Endodermal cell (in vitro differentiated cells): ENCODE results near the gene SLC2A6. TPM values are rescaled to one million over a fixed set of nuclear protein-coding genes. Genes with fewer than 3 reads are reported as not detected.

ENCODE experiments used
- DNase-seq: peaks from one replicate; pipeline ENCODE4 v3.0.0-alpha.2; 2017
- H3K27ac ChIP-seq: 2 replicates; pipeline ENCODE4 v1.5.1; 2013; ENCODE audit warnings: mild to moderate bottlenecking, low read depth, low read length, moderate library complexity
- H3K27me3 ChIP-seq: 2 replicates; pipeline ENCODE4 v1.6.1; 2013; ENCODE audit warnings: mild to moderate bottlenecking, low read length, moderate library complexity; ENCODE audit not compliant: insufficient read depth, control insufficient read depth, poor library complexity, severe bottlenecking
- H3K36me3 ChIP-seq: 2 replicates; pipeline ENCODE4 v1.7.0; 2013; ENCODE audit warnings: mild to moderate bottlenecking, low read length, moderate library complexity; ENCODE audit not compliant: control insufficient read depth, insufficient read depth
- H3K4me1 ChIP-seq: one replicate; pipeline ENCODE4 v1.7.0; 2013; ENCODE audit warnings: low read length; ENCODE audit not compliant: control insufficient read depth, insufficient read depth
- H3K4me3 ChIP-seq: 2 replicates; pipeline ENCODE4 v1.5.1; 2013; ENCODE audit warnings: mild to moderate bottlenecking, low read length, moderate library complexity
- H3K9ac ChIP-seq: 2 replicates; pipeline ENCODE4 v1.6.1; 2013; ENCODE audit warnings: mild to moderate bottlenecking, low read length, moderate library complexity; ENCODE audit not compliant: poor library complexity, severe bottlenecking; ENCODE audit errors: extremely low read depth
- H3K9me3 ChIP-seq: 2 replicates; pipeline ENCODE4 v1.6.1; 2013; ENCODE audit warnings: mild to moderate bottlenecking, low read length, moderate library complexity; ENCODE audit not compliant: control insufficient read depth
- H3K27ac Mint-ChIP-seq: 2 replicates; pipeline ENCODE4 v1.8.0; 2020; ENCODE audit warnings: mixed read lengths
- H3K27me3 Mint-ChIP-seq: 2 replicates; pipeline ENCODE4 v1.8.0; 2021; ENCODE audit warnings: mild to moderate bottlenecking, mixed read lengths; ENCODE audit not compliant: insufficient read depth
- H3K36me3 Mint-ChIP-seq: 2 replicates; pipeline ENCODE4 v1.8.0; 2020; ENCODE audit warnings: low read depth, mixed read lengths
- H3K4me1 Mint-ChIP-seq: 2 replicates; pipeline ENCODE4 v1.8.0; 2020; ENCODE audit warnings: mixed read lengths
- H3K4me3 Mint-ChIP-seq: 2 replicates; pipeline ENCODE4 v1.8.0; 2020; ENCODE audit warnings: mild to moderate bottlenecking, moderate library complexity, mixed read lengths
- H3K9me3 Mint-ChIP-seq: 2 replicates; pipeline ENCODE4 v1.8.0; 2020; ENCODE audit warnings: mild to moderate bottlenecking, mixed read lengths
- WGBS, 2 experiments: methylation state at CpG; one replicate each; pipeline versions ENCODE4 v1.1.5 to v1.1.7; 2013; ENCODE audit warnings: missing lambda C conversion rate in 2 of 2, mixed read lengths in 1 of 2; ENCODE audit not compliant: insufficient coverage in 1 of 2, insufficient read length in 1 of 2; 5-methylcytosine and 5-hydroxymethylcytosine counted together
- long read RNA-seq, 4 experiments: library from polyadenylated mRNA in 2 of 4; library from RNA in 1 of 4; library from capped mRNA in 1 of 4; stranded (forward) in 3 of 4; unstranded in 1 of 4; transcript quantifications; one replicate each; pipeline ENCODE4 v2.0.0, GENCODE V29; 2020 to 2021; ENCODE audit warnings: inconsistent platforms in 1 of 4
- polyA plus RNA-seq, 2 experiments: library from polyadenylated mRNA; stranded (reverse); fragments of 50-300 nt; gene quantifications; one replicate each; pipeline ENCODE4 v1.2.3, GENCODE V29; 2013
- total RNA-seq, 2 donors: library from RNA; stranded (reverse); fragmentation: NEBNext Ultra II Directional in 1 of 2; extraction: Animal tissue kit (Norgen Biotek cat#: 25700) in 1 of 2; gene quantifications; 2 replicates in 1 of 2; 3 replicates in 1 of 2; pipeline ENCODE4 v1.2.1, GENCODE V29; 2021
- TF ChIP-seq, protein P1 (sequence below): fragments of 200-600 bp; sonication (generic); conservative IDR thresholded peaks from 2 replicates; pipeline ENCODE4 v1.5.0; 2021; ENCODE audit warnings: antibody characterized with exemption, mild to moderate bottlenecking

Gene SLC2A6, protein sequence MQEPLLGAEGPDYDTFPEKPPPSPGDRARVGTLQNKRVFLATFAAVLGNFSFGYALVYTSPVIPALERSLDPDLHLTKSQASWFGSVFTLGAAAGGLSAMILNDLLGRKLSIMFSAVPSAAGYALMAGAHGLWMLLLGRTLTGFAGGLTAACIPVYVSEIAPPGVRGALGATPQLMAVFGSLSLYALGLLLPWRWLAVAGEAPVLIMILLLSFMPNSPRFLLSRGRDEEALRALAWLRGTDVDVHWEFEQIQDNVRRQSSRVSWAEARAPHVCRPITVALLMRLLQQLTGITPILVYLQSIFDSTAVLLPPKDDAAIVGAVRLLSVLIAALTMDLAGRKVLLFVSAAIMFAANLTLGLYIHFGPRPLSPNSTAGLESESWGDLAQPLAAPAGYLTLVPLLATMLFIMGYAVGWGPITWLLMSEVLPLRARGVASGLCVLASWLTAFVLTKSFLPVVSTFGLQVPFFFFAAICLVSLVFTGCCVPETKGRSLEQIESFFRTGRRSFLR
- total RNA-seq = 10 to 100 TPM; 11.6 to 17.7 TPM
- polyA plus RNA-seq (2013, experiment 1 of 2) = 10.7 TPM
- 10.5 TPM for polyA plus RNA-seq (2013, experiment 2 of 2)
- long read RNA-seq, experiment 1, partial matches to known transcripts = 1 of 8 reads
- long read RNA-seq, experiment 1, other reads (novel, unspliced or antisense) = 7 of 8 reads
- long read RNA-seq, experiment 2, transcript SLC2A6-201 (9 exons, 2,301 nt) = minor isoform, 7 of 47 reads
- long read RNA-seq, experiment 2, transcript SLC2A6-202 (10 exons, 2,528 nt) = major isoform, 18 of 47 reads
- long read RNA-seq, experiment 2, partial matches to known transcripts = 1 of 47 reads
- long read RNA-seq, experiment 2, other reads (novel, unspliced or antisense) = 20 of 47 reads
- long read RNA-seq, experiment 3, transcript SLC2A6-202 (10 exons, 2,528 nt) = major isoform, 68 of 179 reads
- long read RNA-seq, experiment 3, transcript SLC2A6-201 (9 exons, 2,301 nt) = minor isoform, 26 of 179 reads
- long read RNA-seq, experiment 3, partial matches to known transcripts = 14 of 179 reads
- long read RNA-seq, experiment 3, other reads (novel, unspliced or antisense) = 71 of 179 reads
- long read RNA-seq, experiment 4, transcript SLC2A6-202 (10 exons, 2,528 nt) = major isoform, 5 of 9 reads
- long read RNA-seq, experiment 4, partial matches to known transcripts = 0 of 9 reads
- long read RNA-seq, experiment 4, other reads (novel, unspliced or antisense) = 2 of 9 reads

DNA sequence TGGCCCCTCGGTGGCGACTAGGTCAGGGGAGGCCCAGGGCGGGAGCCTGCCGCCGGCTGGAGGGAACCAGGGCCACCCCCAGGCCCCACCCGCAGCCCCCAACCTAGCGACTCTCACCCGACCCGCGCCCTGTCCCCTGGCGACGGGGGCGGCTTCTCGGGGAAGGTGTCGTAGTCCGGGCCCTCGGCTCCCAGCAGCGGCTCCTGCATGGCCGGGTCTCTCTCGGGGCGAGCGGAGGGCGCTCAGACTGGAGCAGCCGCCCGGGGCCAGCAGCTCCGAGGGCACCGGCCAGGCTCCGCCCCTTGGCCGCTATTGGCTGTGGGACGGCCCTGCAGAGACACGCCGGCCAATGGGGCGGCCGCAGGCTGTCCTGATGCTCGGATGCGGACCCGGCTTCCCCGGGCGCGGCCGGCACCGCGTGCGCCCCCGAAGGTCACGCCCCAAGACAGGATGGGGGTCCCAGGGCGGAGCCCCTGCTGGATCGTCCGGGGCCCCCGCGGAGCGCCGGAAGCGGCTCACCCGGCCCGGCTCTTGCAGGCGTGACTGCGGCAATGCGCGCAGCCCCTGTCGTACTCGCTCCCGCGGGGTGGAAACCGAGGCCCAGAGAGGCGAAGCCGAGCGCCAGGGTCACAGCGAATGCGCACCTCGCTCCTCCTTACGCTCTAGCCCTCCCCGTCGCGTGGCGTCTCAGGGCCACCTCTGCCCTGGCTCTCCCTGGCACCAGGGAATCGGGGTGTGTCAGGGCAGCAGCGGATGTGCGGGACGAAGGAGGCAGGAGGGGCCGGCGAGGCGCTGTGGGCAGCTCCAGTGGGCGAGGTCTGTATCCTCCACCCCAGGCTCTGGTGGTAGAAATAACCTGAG is at the start of gene SLC2A6:
SLC2A6 (minus strand) TSS at position 249 of the 861 bp plus-strand sequence; CDS start at position 209, 40 bp downstream.
- Histone ChIP-seq H3K9ac (peak within 1 kb of the TSS; percentile 67), H3K27me3 (peaks cover 15% of the 10 kb centered on the region), H3K4me1 (peaks cover 9% of the 10 kb centered on the region), H3K9me3 (no peaks in the 10 kb centered on the region), H3K27ac (peak within 1 kb of the TSS; percentile 68), H3K4me3 (peak within 1 kb of the TSS; percentile 79), H3K36me3 (peaks cover 2% of the 10 kb centered on the region)
- no peak within 1 kb of the TSS for H3K27ac Mint-ChIP-seq
- 2 to 3% methylated on average over 20 to 84 of the region's 84 CpGs for WGBS, 2 experiments
- H3K4me3 Mint-ChIP-seq = peak within 1 kb of the TSS; percentile 63
- no peaks in the 10 kb centered on the region for H3K9me3 Mint-ChIP-seq
- peaks cover 23% of the 10 kb centered on the region for H3K27me3 Mint-ChIP-seq
- H3K4me1 Mint-ChIP-seq = peaks cover 3% of the 10 kb centered on the region
- H3K36me3 Mint-ChIP-seq = peaks cover 8% of the 10 kb centered on the region
- TF ChIP-seq, protein P1, sequence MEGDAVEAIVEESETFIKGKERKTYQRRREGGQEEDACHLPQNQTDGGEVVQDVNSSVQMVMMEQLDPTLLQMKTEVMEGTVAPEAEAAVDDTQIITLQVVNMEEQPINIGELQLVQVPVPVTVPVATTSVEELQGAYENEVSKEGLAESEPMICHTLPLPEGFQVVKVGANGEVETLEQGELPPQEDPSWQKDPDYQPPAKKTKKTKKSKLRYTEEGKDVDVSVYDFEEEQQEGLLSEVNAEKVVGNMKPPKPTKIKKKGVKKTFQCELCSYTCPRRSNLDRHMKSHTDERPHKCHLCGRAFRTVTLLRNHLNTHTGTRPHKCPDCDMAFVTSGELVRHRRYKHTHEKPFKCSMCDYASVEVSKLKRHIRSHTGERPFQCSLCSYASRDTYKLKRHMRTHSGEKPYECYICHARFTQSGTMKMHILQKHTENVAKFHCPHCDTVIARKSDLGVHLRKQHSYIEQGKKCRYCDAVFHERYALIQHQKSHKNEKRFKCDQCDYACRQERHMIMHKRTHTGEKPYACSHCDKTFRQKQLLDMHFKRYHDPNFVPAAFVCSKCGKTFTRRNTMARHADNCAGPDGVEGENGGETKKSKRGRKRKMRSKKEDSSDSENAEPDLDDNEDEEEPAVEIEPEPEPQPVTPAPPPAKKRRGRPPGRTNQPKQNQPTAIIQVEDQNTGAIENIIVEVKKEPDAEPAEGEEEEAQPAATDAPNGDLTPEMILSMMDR = no peak
- peak; percentile 97 for DNase-seq

DNA sequence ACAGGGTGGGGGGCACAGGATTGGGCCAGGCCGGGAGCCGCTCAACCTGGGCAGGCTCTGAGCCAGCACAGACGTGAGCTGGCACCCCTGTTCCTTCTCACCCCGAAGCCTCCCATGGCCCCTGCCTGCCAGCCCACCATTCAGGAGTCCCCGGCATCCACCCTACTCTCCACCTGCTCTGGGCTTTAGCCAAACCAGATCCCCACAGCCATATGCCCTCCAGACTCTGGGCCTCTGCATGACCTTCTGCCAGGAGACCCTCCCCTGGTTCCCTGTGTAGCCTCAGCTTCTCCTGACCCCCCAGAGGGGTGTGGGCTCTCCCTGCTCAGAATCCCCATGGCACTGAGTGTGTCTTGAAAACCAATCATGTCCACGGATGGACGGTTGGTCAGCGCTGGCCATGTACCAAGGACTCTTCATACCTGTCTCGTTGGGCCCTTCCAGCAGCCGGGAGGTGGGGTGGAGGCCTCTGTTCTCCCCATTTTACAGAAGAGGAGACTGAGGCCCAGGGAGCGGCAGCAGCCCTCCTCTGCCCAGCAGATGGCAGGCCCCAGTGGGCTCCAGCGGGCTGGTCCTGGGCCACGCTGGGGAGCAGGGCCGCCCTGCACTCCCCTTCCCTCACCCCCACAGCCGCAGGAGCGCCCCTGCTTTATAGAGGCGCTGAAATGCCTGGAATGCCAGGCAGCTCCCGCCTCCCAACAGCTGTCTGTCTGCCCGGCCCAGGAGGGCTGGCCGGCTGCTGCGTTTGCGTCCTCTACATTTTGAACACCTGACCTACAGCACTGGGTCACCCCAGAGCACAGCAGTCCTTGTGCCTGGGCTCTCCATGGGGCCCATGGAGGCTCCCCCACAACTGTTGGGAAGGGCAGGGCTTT is 49.3 kb upstream of the SLC2A6 start:
- Histone ChIP-seq H3K9me3 (no peaks in the 10 kb centered on the region), H3K4me1 (peaks cover 13% of the 10 kb centered on the region), H3K36me3 (no peaks in the 10 kb centered on the region), H3K27me3 (peaks cover 1% of the 10 kb centered on the region), H3K27ac (no peak overlapping the region), H3K4me3 (no peak overlapping the region), H3K9ac (no peak overlapping the region)
- Mint-ChIP-seq H3K36me3 (no peaks in the 10 kb centered on the region), H3K27me3 (peaks cover 3% of the 10 kb centered on the region), H3K9me3 (no peaks in the 10 kb centered on the region), H3K4me1 (peaks cover 22% of the 10 kb centered on the region), H3K27ac (no peak overlapping the region), H3K4me3 (no peak overlapping the region)
- DNase-seq = peak; percentile 66
- TF ChIP-seq, protein P1 = no peak
- WGBS, 2 experiments = 84 to 88% methylated on average over 12 to 22 of the region's 22 CpGs
